Mucosa of descending colon (tissue), 3 donors: Measurements from ENCODE around the gene FOXN3. TPM values are rescaled to one million over a fixed set of nuclear protein-coding genes. Genes with fewer than 3 reads are reported as not detected.

Source experiments
- ATAC-seq: fragments of 200-7000 bp; cut with Tn5 transposase; one replicate; pipeline ENCODE4 v1.9.1; 2020; ENCODE audit warnings: mild to moderate bottlenecking, moderate library complexity
- DNase-seq, 3 donors: peaks; one replicate each; pipeline ENCODE4 v3.0.0-alpha.2; 2020
- H3K36me3 ChIP-seq: fragments of 200-600 bp; one replicate; pipeline ENCODE4 v1.8.0; 2021; ENCODE audit warnings: low read depth, mild to moderate bottlenecking
- H3K4me1 ChIP-seq: fragments of 200-600 bp; one replicate; pipeline ENCODE4 v1.8.0; 2021; ENCODE audit warnings: low read depth, mild to moderate bottlenecking
- H3K4me3 ChIP-seq: fragments of 200-600 bp; one replicate; pipeline ENCODE4 v1.8.0; 2021; ENCODE audit warnings: mild to moderate bottlenecking
- H3K9me3 ChIP-seq: fragments of 200-600 bp; one replicate; pipeline ENCODE4 v1.8.0; 2021; ENCODE audit warnings: mild to moderate bottlenecking
- CTCF ChIP-seq: fragments of 200-600 bp; IDR thresholded peaks from one replicate; pipeline ENCODE4 v1.8.0; 2022; ENCODE audit warnings: antibody characterized with exemption, mild to moderate bottlenecking
- intact Hi-C, 2 donors: fragments of 100-400 bp; cut with DNase I in 1 of 2; cut with micrococcal nuclease in 1 of 2; formaldehyde crosslinking; loops; one replicate each; pipeline versions ENCODE4 v1.11.0 to v1.11.1; 2022; cut with DNase I, micrococcal nuclease
- total RNA-seq, 3 donors: library from RNA; stranded (reverse); fragmentation: NEBNext Ultra II Directional in 2 of 3; extraction: Animal tissue kit (Norgen Biotek cat#: 25700) in 2 of 3; gene quantifications; one replicate each; pipeline versions ENCODE4 v1.2.1 to v1.2.4, GENCODE V29; 2021 to 2023
- donor health status: DM: no; HTN: no; CAD: no; lungs with moderate emphysema.
- donor health status: DM: no; HTN: no; CAD: no.
- donor health status: DM: no; HTN: yes; CAD: no.

The FOXN3 gene
- total RNA-seq, 3 donors from 2014 or later = 77.4 to 154 (median 113) TPM

GRCh38 chr14:89457007-89457406, 40.0 kb upstream of the FOXN3 start:
- no peak overlapping the region for H3K4me3 ChIP-seq
- no peaks in the 10 kb centered on the region for H3K9me3 ChIP-seq
- ATAC-seq (no peak), DNase-seq (no peak)
- no peaks in the 10 kb centered on the region for H3K36me3 ChIP-seq
- H3K4me1 ChIP-seq = no peaks in the 10 kb centered on the region
- intact Hi-C loops = no loop called here
- TF ChIP-seq CTCF = no peak

- H3K9me3 ChIP-seq = no peaks in the 10 kb centered on the region
- intact Hi-C loops = no loop called here
- H3K4me1 ChIP-seq = no peaks in the 10 kb centered on the region
- H3K36me3 ChIP-seq = no peaks in the 10 kb centered on the region
- no peak for TF ChIP-seq CTCF
- ATAC-seq (peak; percentile 82), DNase-seq (peak; percentile 64 to 67 (median 64))
- no peak overlapping the region for H3K4me3 ChIP-seq
These were observed 38.4 kb upstream of the FOXN3 start for GRCh38 chr14:89455412-89455811.

GRCh38 chr14:89454996-89455395, 38.0 kb upstream of the FOXN3 start:
- no peak for DNase-seq
- TF ChIP-seq CTCF = no peak
- no peak for ATAC-seq

GRCh38 chr14:89452281-89452680, 35.2 kb upstream of the FOXN3 start:
- H3K36me3 ChIP-seq = no peaks in the 10 kb centered on the region
- no peak for ATAC-seq
- intact Hi-C loops = no loop called here
- no peak for DNase-seq
- no peaks in the 10 kb centered on the region for H3K4me1 ChIP-seq
- H3K9me3 ChIP-seq = no peaks in the 10 kb centered on the region
- no peak for TF ChIP-seq CTCF
- H3K4me3 ChIP-seq = no peak overlapping the region

More at GRCh38 chr14:89454996-89455395, 38.0 kb upstream of the FOXN3 start:
- intact Hi-C loops = no loop called here
- H3K4me3 ChIP-seq = no peak overlapping the region
- H3K36me3 ChIP-seq = no peaks in the 10 kb centered on the region
- H3K4me1 ChIP-seq = no peaks in the 10 kb centered on the region
- H3K9me3 ChIP-seq = no peaks in the 10 kb centered on the region

GRCh38 chr14:89451229-89451628, 34.2 kb upstream of the FOXN3 start:
- intact Hi-C loops = no loop called here
- no peak for TF ChIP-seq CTCF
- Histone ChIP-seq H3K4me1 (no peaks in the 10 kb centered on the region), H3K9me3 (no peaks in the 10 kb centered on the region), H3K4me3 (no peak overlapping the region), H3K36me3 (no peaks in the 10 kb centered on the region)
- DNase-seq = no peak
- no peak for ATAC-seq
